ENCODE measurements around the gene KCNA10.
"Not testable (repeated sequence)": the region's sequence is repeated elsewhere in the genome, so short reads cannot be mapped to it uniquely, and the experiment has no call there.

KCNA10 gene

DNA sequence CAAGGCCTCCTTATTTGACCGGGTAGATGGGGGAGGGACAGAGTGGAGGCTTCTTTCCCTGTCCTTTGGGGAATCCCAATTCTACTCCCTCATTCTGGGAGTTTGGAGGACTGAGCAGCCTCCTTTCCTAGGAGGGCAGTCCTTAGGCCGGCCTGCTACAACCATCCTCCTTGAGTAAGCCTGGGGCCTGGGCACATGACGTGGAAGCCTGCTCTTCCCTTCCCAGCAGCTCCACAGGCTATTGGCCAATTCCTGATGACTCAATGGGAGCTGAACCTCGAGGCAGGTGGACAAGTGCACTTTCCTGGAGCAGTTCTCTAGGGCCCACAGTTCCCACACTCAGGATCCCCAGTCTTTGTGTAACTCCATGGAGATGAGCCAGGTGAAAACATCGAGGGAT lies 3.1 kb downstream of the KCNA10 start:
- no peak for DNase-seq (ENCODE audit: low spot score)
- CTCF ChIA-PET, result interaction anchor here (1.1 kb wide), 1 partner anchor 56 kb away, joined by 4 read pairs; no protein-coding TSS in a partner anchor
- TF ChIP-seq, protein P1, sequence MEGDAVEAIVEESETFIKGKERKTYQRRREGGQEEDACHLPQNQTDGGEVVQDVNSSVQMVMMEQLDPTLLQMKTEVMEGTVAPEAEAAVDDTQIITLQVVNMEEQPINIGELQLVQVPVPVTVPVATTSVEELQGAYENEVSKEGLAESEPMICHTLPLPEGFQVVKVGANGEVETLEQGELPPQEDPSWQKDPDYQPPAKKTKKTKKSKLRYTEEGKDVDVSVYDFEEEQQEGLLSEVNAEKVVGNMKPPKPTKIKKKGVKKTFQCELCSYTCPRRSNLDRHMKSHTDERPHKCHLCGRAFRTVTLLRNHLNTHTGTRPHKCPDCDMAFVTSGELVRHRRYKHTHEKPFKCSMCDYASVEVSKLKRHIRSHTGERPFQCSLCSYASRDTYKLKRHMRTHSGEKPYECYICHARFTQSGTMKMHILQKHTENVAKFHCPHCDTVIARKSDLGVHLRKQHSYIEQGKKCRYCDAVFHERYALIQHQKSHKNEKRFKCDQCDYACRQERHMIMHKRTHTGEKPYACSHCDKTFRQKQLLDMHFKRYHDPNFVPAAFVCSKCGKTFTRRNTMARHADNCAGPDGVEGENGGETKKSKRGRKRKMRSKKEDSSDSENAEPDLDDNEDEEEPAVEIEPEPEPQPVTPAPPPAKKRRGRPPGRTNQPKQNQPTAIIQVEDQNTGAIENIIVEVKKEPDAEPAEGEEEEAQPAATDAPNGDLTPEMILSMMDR (conservative IDR thresholded peaks at IDR 0.05; ENCODE audit: low read depth), result no peak
- POLR2A ChIA-PET (ENCODE audit: low non-redundant PET), result no interaction called here
- H3K27ac ChIP-seq, result no peak overlapping the region

DNA sequence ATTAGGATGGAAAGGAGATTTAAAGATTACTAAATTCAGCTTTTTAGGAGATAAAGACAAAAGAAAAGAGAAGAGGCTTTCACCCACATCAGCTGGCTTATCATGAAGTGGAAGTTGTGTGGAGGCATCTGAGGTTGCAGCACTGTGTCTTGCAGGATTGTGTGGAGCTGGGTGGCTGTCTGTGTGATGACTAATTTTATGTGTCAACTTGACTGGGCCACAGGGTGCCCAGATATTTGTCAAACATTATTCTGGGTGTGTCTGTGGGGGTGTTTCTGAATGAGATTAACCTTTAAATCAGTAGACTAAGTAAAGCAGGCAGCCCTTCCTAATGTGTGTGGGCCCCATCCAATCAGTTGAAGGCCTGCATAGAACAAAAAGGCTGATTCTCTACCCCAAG lies 3.9 kb downstream of the KCNA10 start:
- TF ChIP-seq, protein P1 (conservative IDR thresholded peaks at IDR 0.05; ENCODE audit: low read depth), result no peak
- no peak overlapping the region for H3K27ac ChIP-seq
- POLR2A ChIA-PET (ENCODE audit: low non-redundant PET), result no interaction called here
- DNase-seq (ENCODE audit: low spot score), result no peak
- CTCF ChIA-PET, result interaction anchor here (1.1 kb wide), 1 partner anchor 55 kb away, joined by 4 read pairs; no protein-coding TSS in a partner anchor

DNA sequence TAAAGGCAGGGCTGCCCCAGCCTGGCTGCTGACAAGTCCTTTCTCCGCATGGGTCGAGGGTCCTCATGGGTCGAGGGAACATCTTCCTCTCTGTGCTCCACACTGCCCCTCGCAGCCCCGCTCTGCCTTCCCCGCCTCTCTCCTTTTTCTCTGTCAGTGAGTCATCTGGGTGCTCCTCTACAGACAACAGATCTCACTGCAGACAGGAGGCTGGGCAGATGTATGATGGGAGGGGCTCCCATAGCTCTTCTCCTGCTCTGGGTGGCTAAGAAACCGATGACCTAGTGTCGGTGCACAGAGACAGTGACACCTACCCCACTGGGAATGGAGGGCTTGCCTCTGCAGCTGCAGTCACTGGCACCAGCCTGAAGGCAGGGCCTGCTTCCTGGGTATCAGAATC lies 5.5 kb downstream of the KCNA10 start:
- TF ChIP-seq, protein P1 (conservative IDR thresholded peaks at IDR 0.05; ENCODE audit: low read depth), result no peak
- ChIA-PET POLR2A (ENCODE audit: low non-redundant PET) (no interaction called here), CTCF (interaction anchor here (0.7 to 1.8 kb wide), 2 partner anchors 17 to 41 kb away, joined by 3 to 5 read pairs; no protein-coding TSS in a partner anchor)
- no peak for DNase-seq (ENCODE audit: low spot score)
- no peak overlapping the region for H3K27ac ChIP-seq

DNA sequence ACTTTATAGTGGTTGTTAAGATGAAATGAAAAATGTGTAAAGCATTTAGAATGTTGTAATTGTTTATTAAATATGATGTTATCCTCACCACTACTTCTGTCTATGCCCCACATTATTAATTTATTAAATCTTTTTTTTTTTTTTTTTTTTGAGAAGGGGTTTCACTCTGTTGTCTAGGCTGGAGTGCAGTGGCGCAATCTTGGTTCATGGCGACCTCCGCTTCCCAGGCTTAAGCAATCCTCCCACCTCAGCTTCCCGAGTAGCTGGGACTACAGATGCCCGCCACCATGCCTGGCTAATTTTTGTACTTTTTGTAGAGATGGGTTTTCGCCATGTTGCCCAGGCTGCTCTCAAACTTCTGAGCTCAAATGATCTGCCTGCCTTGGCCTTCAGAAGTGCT lies 7.5 kb downstream of the KCNA10 start:
- TF ChIP-seq, protein P1 (conservative IDR thresholded peaks at IDR 0.05; ENCODE audit: low read depth), result no peak
- no peak for DNase-seq (ENCODE audit: low spot score)
- H3K27ac ChIP-seq, result no peak overlapping the region
- POLR2A ChIA-PET (ENCODE audit: low non-redundant PET), result no interaction called here
- CTCF ChIA-PET, result no interaction called here

DNA sequence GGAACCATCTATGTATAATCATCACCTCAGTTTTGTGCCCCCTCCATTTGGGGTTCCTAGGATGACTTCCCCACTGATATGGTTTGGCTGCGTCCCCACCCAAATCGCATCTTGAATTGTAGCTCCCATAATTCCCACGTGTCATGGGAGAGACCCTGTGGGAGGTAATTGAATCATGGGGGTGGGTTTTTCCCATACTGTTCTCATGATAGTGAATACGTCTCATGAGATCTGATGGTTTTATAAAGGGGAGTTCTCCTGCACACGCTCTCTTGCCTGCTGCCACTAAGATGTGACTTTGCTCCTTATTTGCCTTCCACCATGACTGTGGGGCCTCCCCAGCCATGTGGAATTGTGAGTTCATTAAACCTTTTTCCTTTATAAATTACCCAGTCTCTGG lies 8.1 kb downstream of the KCNA10 start:
- H3K27ac ChIP-seq; DNase-seq (ENCODE audit: low spot score); POLR2A ChIA-PET (ENCODE audit: low non-redundant PET): not testable (repeated sequence)
- CTCF ChIA-PET, result interaction anchor here (1.2 kb wide), 1 partner anchor 15 kb away, joined by 4 read pairs; no protein-coding TSS in a partner anchor

DNA sequence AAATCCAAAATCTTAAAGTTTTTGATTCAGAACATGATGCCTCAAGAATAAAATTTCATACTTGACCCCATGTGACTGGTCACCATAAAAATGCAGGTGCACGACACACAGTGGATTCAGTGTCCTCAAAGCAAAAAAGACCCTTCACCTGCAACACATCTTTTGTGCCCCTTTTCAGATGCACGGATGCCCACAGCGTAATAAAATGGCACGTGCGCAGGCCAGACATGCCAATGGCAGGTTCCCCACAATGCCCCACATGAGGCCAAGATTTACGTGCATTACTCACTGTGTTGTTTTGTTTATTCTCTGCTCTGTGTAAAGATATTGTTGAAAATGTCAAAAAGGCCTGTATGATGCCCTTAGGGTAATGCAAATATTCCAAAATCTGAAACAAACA lies 9.3 kb downstream of the KCNA10 start:
- CTCF ChIA-PET, result interaction anchor here (1.2 to 1.7 kb wide), 2 partner anchors 13 to 14 kb away, joined by 4 read pairs; no protein-coding TSS in a partner anchor
- TF ChIP-seq, protein P1 (conservative IDR thresholded peaks at IDR 0.05; ENCODE audit: low read depth), result no peak
- no peak for DNase-seq (ENCODE audit: low spot score)
- no peak overlapping the region for H3K27ac ChIP-seq
- POLR2A ChIA-PET (ENCODE audit: low non-redundant PET), result no interaction called here

DNA sequence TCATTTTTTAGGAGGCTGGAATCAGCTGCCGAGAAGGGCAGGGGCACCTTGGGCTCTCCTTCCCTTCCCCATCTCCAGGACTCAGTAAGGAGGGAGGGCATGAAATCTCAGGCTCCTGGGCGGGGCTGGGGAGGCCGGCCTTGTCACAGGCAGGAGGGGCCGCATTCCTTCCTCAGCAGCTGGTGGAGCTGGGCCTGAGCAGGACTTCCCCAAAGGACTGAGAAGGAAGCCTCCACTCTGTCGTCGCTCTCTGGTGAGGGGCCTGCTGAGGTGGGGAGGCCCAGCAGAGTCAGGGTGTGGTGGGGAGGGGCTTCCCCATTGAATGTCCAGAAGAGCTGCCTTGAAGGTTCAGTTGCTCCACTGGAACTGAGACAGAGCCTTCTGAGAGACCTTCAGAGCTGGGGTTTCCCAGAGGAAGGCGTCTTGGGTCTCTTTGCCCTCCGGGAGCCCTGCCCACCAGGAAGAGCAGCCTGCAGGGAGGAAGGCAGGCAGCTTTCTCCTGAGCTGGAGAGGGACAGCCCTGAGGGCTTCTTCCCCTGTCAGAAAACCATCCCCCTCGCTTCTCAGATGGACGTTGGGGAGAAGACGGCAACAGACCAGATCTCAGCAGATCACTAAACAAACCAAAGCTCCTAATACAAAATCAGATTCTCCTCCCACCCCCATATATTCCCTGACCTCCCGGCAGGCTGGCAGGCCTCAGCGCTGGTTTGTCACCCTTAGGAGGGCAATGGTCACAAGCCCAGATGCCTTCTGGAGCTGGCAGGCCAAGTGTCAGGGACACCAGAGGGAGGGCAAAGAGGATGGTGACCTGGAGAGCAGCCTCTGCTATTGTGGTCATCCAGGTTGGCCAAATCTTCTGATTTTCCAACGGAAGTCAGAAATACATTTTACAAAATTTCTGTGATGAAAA lies 10.7 kb downstream of the KCNA10 start:
- no peak for DNase-seq (ENCODE audit: low spot score)
- ChIA-PET POLR2A (ENCODE audit: low non-redundant PET) (no interaction called here), CTCF (interaction anchor here (1.7 kb wide), 1 partner anchor 12 kb away, joined by 4 read pairs; no protein-coding TSS in a partner anchor)
- H3K27ac ChIP-seq, result no peak overlapping the region
- TF ChIP-seq, protein P1 (conservative IDR thresholded peaks at IDR 0.05; ENCODE audit: low read depth), result no peak
